Stomach (tissue), 4 donors: Measurements from ENCODE around the gene ZNF469.

Experiments used
- CTCF ChIP-seq, 7 experiments: fragments of 450-650 bp in 4 of 7; fragments of 200-600 bp in 3 of 7; sonication (generic) in 3 of 7; IDR thresholded peaks; one replicate each; pipeline ENCODE4 v1.5.1; 2016 to 2019; ENCODE audit warnings: antibody characterized with exemption in 7 of 7, control low read depth in 2 of 7, mild to moderate bottlenecking in 1 of 7
- EP300 ChIP-seq: sonication (generic); formaldehyde crosslinking; IDR thresholded peaks from one replicate; pipeline ENCODE4 v1.6.1; 2017; ENCODE audit warnings: antibody characterized with exemption
- POLR2A ChIP-seq, 4 donors: fragments of 450-650 bp; IDR thresholded peaks; one replicate each; pipeline ENCODE4 v1.6.1; 2016; ENCODE audit warnings: antibody characterized with exemption in 4 of 4, control low read depth in 2 of 4, mild to moderate bottlenecking in 1 of 4, moderate library complexity in 1 of 4
- POLR2AphosphoS5 ChIP-seq, 3 donors: sonication (generic); formaldehyde crosslinking; IDR thresholded peaks; one replicate each; pipeline ENCODE4 v1.6.1; 2016; ENCODE audit warnings: antibody characterized with exemption in 3 of 3

- TF ChIP-seq CTCF (IDR thresholded peaks at IDR 0.05) (no peak), POLR2AphosphoS5 (IDR thresholded peaks at IDR 0.05) (no peak), POLR2A (IDR thresholded peaks at IDR 0.05) (no peak), EP300 (no peak)
These were observed 36.8 kb upstream of the ZNF469 start for GRCh38 chr16:88345721-88346560.
